Dendritic cell treated with granulocyte-macrophage colony-stimulating factor and Interleukin-4, amounts not matched to agents 40 ng/mL and 50 ng/mL, for 4 days (primary cell): ENCODE results near the gene UNKL.

Experiments used
- H3K27ac Mint-ChIP-seq: one replicate; pipeline ENCODE4 v1.8.0; 2022; ENCODE audit warnings: mild to moderate bottlenecking, mixed read lengths
- H3K27me3 Mint-ChIP-seq: one replicate; pipeline ENCODE4 v1.8.0; 2022; ENCODE audit warnings: mild to moderate bottlenecking, mixed read lengths
- H3K36me3 Mint-ChIP-seq: one replicate; pipeline ENCODE4 v1.8.0; 2022; ENCODE audit warnings: low read depth, mixed read lengths
- H3K4me1 Mint-ChIP-seq: one replicate; pipeline ENCODE4 v1.8.0; 2022; ENCODE audit warnings: low read depth, mixed read lengths
- H3K4me3 Mint-ChIP-seq: one replicate; pipeline ENCODE4 v1.8.0; 2022; ENCODE audit warnings: mild to moderate bottlenecking, moderate library complexity, mixed read lengths
- H3K9me3 Mint-ChIP-seq: one replicate; pipeline ENCODE4 v1.8.0; 2022; ENCODE audit warnings: mixed read lengths
- intact Hi-C: fragments of 100-400 bp; cut with micrococcal nuclease; formaldehyde crosslinking; loops from one replicate; pipeline ENCODE4 v1.15.0; 2022

UNKL gene

GRCh38 chr16:1375741-1376410, 38.6 kb downstream of the UNKL start:
- Mint-ChIP-seq H3K9me3 (no peaks in the 10 kb centered on the region), H3K4me1 (peaks cover 17% of the 10 kb centered on the region), H3K27me3 (no peaks in the 10 kb centered on the region), H3K36me3 (peaks cover 76% of the 10 kb centered on the region), H3K4me3 (no peak overlapping the region), H3K27ac (no peak overlapping the region)
- intact Hi-C loops = no loop called here

DNA sequence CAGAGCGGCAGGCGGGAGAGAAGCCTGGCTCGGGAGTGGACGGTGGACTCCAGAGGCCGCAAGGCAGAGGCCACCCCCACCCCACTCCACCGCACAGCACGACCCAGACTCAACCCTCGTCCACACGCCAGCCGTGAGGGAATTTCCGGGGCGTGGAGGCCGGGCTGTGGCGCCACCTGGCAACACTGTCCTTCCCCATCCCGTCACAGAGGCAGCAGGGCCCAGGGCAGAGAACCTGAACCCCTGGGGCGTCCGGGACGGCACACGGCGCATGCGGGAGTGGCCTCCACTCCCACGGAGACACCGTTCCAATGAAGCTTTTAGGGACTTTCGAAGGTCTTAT, 39.2 kb downstream of the UNKL start:
- no peak overlapping the region for H3K27ac Mint-ChIP-seq
- H3K4me3 Mint-ChIP-seq = no peak overlapping the region
- no peaks in the 10 kb centered on the region for H3K9me3 Mint-ChIP-seq
- peaks cover 76% of the 10 kb centered on the region for H3K36me3 Mint-ChIP-seq
- H3K27me3 Mint-ChIP-seq = no peaks in the 10 kb centered on the region
- intact Hi-C loops = no loop called here
- H3K4me1 Mint-ChIP-seq = peaks cover 17% of the 10 kb centered on the region

DNA sequence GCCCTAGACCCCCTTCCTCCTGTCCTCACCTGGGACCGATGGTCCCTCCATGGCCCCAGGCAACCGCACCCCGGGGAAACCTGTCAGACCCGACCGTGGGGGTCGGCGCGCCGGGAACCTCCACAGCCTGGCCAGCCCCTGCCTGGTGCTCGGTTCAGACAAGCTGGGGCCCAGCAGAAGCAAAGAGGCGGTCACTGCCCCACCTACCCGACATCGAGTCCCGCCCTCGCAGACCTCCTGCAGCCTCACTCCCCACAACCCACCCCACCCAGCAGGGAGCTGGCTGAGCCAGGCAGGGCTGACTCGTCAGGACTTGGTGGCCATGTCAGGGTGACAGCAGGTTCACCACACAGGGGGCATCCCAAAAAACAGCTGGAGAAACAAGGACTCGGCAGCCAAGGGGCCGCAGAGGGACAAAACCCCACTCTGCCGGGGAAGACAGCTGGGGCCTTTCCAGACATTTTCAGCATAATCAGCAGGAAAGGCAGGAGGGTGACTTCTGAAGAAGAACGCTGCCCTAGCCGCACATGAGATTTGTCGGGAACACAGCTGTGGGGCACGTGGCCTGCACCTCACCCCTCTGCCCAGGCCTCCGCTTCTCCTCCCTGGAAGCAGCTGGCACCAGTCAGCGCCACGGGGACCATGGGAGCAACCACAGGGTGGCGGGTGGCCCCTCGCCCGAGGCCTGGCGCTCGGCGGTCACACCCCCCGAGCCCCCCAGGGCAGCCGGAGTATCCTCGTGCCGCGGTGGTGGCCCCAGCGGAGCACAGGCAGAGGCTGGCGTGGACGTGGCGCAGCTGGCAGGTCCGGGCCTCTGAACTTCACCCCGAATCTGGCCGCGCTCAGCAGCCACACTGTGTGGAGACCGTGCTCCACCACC, 39.8 kb downstream of the UNKL start:
- Mint-ChIP-seq H3K27me3 (no peaks in the 10 kb centered on the region), H3K9me3 (no peaks in the 10 kb centered on the region), H3K4me1 (peaks cover 17% of the 10 kb centered on the region), H3K4me3 (no peak overlapping the region), H3K27ac (no peak overlapping the region), H3K36me3 (peaks cover 78% of the 10 kb centered on the region)
- intact Hi-C loops = no loop called here

- Mint-ChIP-seq H3K9me3 (no peaks in the 10 kb centered on the region), H3K36me3 (peaks cover 84% of the 10 kb centered on the region), H3K27me3 (no peaks in the 10 kb centered on the region), H3K27ac (no peak overlapping the region), H3K4me1 (peaks cover under 1% of the 10 kb centered on the region), H3K4me3 (no peak overlapping the region)
- intact Hi-C loops = no loop called here
Observed at GRCh38 chr16:1372292-1372950, 42.1 kb downstream of the UNKL start.

DNA sequence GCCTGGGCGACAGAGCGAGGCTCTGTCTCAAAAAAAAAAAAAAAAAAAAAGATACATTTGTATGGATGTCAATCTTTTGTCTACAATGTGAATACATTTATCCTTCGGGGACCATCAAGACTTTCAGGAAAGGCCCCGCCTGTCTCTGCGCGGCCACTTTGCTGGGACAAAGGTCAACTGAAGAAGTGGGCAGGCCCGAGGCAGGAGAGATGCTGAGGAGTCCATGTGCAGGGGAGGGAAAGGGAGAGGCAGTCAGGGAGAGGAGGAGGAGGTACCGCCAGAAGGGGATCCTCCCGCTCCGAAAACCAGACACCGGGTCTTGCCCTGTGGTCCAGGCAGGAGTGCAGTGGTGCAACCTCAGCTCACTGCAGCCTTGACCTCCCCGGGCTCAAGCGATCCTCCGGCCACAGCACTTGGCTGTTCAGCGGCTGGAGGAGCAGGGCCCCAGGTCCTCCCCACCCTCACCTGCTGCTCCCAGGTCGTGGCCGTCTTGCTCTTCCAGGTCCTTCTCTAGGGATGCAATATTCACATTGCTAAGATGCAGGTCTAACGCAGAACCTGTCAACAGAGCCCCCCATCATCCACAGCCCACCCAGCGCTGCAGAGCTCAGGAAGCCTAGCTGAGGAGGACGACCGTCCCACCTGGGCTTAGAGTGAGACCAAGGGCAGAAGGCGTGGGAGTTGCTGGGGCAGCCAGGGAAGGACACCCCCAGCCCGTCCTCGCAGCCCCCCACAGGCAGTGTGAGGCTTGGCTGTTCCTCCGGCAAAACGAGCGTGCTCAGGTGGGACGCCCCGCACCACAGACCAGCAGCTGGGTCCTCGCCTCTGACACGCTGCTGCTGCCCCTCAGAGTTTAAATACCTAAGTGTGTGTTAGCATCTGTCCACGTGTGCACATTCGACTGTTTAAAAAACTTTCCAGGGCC, 43.2 kb downstream of the UNKL start:
- H3K27ac Mint-ChIP-seq = no peak overlapping the region
- no peak overlapping the region for H3K4me3 Mint-ChIP-seq
- intact Hi-C loops = no loop called here
- H3K36me3 Mint-ChIP-seq = peaks cover 88% of the 10 kb centered on the region
- H3K9me3 Mint-ChIP-seq = no peaks in the 10 kb centered on the region
- H3K4me1 Mint-ChIP-seq = no peaks in the 10 kb centered on the region
- no peaks in the 10 kb centered on the region for H3K27me3 Mint-ChIP-seq

GRCh38 chr16:1367486-1368174, 46.9 kb downstream of the UNKL start:
- peaks cover 100% of the 10 kb centered on the region for H3K36me3 Mint-ChIP-seq
- peaks cover 5% of the 10 kb centered on the region for H3K4me1 Mint-ChIP-seq
- intact Hi-C loops = loop anchor here (10.0 kb wide), 1 partner anchor 47 kb away; the partner anchor contains the start of gene UNKL
- no peak overlapping the region for H3K4me3 Mint-ChIP-seq
- H3K9me3 Mint-ChIP-seq = no peaks in the 10 kb centered on the region
- H3K27ac Mint-ChIP-seq = no peak overlapping the region
- H3K27me3 Mint-ChIP-seq = no peaks in the 10 kb centered on the region

DNA sequence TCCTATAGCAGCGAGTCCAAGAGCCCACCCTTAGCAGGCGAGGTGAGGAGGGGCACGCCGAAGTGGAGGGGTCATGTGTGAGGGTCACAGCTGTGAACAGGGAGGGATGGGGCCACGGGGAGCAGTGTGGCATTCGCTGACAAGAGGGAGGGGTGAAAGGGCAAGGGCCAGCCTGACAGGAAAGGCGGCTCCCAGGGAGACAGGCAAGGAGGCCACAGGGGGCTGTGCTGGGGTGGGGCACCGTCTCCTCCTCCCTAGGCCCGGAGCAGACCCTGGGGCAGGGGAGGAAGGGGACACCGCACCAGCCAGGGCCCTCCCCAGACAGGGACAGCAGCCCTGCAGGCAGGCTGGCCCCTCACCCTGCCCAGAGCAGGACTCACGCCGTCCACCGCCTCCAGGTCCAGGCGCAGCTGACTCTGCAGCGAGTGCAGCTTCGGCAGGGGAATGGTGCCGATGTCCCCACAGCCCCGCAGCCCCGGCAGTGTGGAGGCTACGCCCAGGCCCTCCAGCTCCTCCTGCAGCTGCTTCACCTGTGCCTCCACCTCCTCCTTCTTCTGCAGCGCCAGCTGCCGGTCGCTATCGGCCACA, 47.7 kb downstream of the UNKL start:
- Mint-ChIP-seq H3K36me3 (peaks cover 100% of the 10 kb centered on the region), H3K27ac (no peak overlapping the region), H3K4me3 (no peak overlapping the region), H3K27me3 (no peaks in the 10 kb centered on the region), H3K9me3 (no peaks in the 10 kb centered on the region), H3K4me1 (peaks cover 5% of the 10 kb centered on the region)
- intact Hi-C loops = loop anchor here (10.0 kb wide), 1 partner anchor 48 kb away; the partner anchor contains the start of gene UNKL

DNA sequence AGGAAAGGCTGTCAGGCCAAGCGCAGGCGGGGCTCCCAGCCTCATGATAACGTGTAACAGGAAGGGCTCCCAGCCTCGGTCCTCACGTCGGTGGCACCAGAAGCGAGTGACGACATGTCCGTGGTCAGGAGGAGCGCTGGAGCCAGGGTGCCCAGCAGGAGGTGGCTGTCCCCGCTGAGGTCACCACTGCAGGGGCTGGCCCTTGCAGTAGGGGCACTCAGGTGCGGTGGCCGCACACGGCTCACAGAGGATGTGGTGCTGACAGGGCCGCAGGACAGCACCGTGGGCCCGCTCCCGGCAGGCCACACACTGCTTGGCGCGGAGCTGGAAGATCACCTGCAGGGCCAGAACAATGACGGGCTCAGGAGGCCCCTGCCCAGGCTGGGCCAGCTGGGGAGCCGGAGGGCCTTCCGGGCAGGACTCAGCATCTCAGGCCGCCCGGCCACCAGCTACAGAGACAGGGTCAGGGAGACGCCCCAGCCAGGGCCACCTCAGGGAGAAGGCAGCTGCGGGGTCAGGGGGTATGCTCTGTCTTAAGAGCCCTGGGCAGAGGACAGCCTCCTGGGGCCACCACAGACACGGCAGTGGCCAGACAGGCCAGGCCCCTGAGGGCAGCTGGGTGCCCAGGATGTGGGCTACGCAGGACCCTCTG, 48.3 kb downstream of the UNKL start:
- Mint-ChIP-seq H3K4me1 (peaks cover 5% of the 10 kb centered on the region), H3K27ac (no peak overlapping the region), H3K4me3 (no peak overlapping the region), H3K9me3 (no peaks in the 10 kb centered on the region), H3K36me3 (peaks cover 100% of the 10 kb centered on the region), H3K27me3 (no peaks in the 10 kb centered on the region)
- intact Hi-C loops = loop anchor here (10.0 kb wide), 1 partner anchor 49 kb away; the partner anchor contains the start of gene UNKL

GRCh38 chr16:1364510-1364909, 50.0 kb downstream of the UNKL start:
- peaks cover 100% of the 10 kb centered on the region for H3K36me3 Mint-ChIP-seq
- intact Hi-C loops = loop anchor here (10.0 kb wide), 1 partner anchor 50 kb away; the partner anchor contains the start of gene UNKL
- no peaks in the 10 kb centered on the region for H3K9me3 Mint-ChIP-seq
- no peak overlapping the region for H3K27ac Mint-ChIP-seq
- H3K4me1 Mint-ChIP-seq = peaks cover 5% of the 10 kb centered on the region
- no peak overlapping the region for H3K4me3 Mint-ChIP-seq
- H3K27me3 Mint-ChIP-seq = no peaks in the 10 kb centered on the region

DNA sequence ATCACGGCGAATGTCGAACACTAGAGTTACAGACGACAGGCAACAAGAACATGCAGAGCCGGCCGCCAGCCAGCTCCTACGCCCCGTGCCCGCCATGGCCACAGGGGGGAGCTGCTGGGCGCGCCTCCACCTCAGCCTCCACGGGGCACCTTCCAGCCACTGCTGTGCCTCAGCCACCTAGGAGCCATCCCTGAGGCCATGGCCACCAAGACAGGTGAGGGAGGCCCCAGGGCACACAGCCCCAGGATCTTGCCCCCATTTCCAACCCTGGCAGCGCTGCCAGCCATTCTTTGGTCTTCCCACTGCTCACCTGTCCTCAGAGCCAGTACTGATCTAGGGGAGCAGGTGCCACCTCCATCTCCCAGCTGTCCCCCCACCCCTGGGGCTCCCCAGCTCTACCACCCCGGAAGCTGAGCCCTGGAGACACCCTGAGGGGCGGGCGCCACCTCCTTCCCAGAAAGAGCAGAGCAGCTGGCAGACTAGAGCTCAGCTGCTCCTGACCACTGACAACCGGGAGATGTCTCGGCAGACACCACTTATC, 50.9 kb downstream of the UNKL start:
- Mint-ChIP-seq H3K4me3 (no peak overlapping the region), H3K27me3 (no peaks in the 10 kb centered on the region), H3K4me1 (peaks cover 12% of the 10 kb centered on the region), H3K27ac (no peak overlapping the region), H3K36me3 (peaks cover 99% of the 10 kb centered on the region), H3K9me3 (no peaks in the 10 kb centered on the region)
- intact Hi-C loops = loop anchor here (10.0 kb wide), 1 partner anchor 51 kb away; the partner anchor contains the start of gene UNKL

GRCh38 chr16:1362807-1363206, 51.7 kb downstream of the UNKL start:
- intact Hi-C loops = loop anchor here (10.0 kb wide), 1 partner anchor 52 kb away; the partner anchor contains the start of gene UNKL
- Mint-ChIP-seq H3K4me3 (no peak overlapping the region), H3K27ac (no peak overlapping the region)

More at GRCh38 chr16:1362807-1363206, 51.7 kb downstream of the UNKL start:
- Mint-ChIP-seq H3K36me3 (peaks cover 97% of the 10 kb centered on the region), H3K27me3 (no peaks in the 10 kb centered on the region), H3K9me3 (no peaks in the 10 kb centered on the region), H3K4me1 (peaks cover 17% of the 10 kb centered on the region)
